ENCODE data around the gene OR2D2.
"Not testable (repeated sequence)": the region's sequence is repeated elsewhere in the genome, so short reads cannot be mapped to it uniquely, and the experiment has no call there.

OR2D2 gene

DNA sequence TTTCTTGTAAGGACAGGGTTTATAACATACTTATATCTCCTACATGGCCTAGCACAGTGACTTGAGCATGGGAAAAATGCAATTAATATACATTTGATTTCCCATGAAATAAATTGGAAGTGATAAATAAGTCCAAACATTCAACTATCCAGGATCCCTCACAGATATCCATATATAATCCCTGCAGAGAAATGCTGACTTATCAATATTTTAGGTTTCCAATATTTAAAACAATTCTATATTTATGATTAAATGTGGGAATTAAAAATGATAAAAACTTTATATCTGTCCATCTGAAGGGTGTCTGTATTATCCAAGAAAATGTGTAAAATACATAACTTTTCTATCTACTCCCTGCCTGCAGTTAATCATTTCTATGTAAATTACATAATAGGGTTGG is 9.5 kb downstream of the OR2D2 start:
- DNase-seq (ENCODE audit: low read depth in 2 of 2) = no peak

DNA sequence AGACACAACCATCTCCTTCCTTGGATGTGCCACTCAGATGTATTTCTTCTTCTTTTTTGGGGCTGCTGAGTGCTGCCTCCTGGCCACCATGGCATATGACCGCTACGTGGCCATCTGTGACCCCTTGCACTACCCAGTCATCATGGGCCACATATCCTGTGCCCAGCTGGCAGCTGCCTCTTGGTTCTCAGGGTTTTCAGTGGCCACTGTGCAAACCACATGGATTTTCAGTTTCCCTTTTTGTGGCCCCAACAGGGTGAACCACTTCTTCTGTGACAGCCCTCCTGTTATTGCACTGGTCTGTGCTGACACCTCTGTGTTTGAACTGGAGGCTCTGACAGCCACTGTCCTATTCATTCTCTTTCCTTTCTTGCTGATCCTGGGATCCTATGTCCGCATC is 15.4 kb downstream of the OR2D2 start:
- no peak for DNase-seq (ENCODE audit: low read depth in 2 of 2)

DNA sequence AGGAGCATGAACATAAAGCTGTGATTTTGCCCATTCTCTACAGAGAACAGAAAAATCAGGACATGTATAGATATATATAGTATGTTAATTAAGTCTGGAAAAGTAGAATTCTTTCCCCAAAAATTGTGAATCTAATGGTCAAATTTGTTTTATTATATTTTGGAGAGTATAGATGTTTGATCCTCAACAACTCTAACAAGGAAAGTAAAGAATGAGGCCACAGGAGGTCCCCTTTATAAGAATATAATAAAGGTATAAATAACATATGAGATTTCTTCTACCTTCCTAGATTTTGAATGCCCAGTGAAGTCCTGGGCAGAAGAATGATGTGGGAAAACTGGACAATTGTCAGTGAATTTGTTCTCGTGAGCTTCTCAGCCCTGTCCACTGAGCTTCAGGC is 16.0 kb downstream of the OR2D2 start, which contains the start of gene OR10A4:
Gene OR10A4, plus strand, starts transcription at position 301 of the 400 bp plus-strand sequence. Its CDS starts 23 bp downstream, at position 324.
- DNase-seq (ENCODE audit: low read depth in 2 of 2) = no peak

DNA sequence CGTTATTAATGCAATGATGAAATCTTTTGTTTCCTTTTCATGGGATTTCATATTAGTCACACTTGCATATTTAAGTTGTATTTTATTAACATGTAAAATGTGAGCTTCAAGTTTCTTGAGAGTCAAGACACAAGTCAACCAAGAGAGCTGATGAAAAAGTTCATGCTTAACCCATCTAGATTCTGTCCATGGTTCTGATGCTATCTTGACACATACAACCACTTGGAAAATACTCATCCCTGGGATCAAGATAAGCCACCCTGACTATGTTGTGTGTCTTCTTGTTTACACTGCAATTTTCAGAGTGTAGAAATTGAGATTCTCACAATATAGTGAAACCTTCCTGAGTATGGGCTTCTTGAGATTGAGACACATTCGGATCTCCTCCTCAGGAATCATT is 16.5 kb downstream of the OR2D2 start:
- no peak for DNase-seq (ENCODE audit: low read depth in 2 of 2)

DNA sequence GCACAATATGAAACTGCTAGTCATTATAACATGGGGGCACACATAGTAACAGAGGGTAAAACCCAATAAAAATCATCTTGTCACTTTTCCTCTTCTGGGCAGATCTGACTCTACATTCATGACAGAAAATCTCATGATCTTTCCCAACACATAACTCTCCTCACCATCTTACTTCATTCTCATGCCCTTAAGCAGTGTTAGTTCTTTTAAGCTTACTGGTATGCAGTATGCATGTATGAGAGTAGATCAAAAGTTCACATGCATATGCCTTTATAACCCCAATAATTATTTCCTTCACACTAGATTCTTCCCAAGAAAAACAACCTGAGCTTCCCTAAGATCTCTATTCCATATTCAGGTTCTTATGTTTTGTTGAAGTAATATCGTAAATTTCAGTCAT is 21.0 kb downstream of the OR2D2 start:
- DNase-seq (ENCODE audit: low read depth in 2 of 2) = no peak

DNA sequence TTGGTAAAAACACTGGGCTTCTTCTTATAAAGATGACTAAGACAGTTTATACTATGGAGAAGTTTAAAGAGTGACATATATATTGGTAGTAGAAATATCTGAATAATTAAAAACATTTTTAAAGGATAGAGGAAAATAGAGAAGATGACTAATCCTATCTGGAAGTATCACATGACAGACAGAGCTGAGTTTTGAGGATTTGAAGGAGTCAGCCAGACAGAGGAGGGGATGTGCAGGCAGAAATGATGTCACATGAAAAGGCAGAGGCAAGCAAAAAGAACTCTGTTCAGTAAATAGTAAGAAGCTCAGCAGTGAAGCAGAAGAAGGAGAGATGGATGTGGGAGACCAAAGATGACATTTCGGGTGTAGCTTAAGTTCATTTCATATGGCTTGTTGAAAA is 27.9 kb downstream of the OR2D2 start:
- DNase-seq (ENCODE audit: low read depth in 2 of 2) = peak; percentile 6 to 8

DNA sequence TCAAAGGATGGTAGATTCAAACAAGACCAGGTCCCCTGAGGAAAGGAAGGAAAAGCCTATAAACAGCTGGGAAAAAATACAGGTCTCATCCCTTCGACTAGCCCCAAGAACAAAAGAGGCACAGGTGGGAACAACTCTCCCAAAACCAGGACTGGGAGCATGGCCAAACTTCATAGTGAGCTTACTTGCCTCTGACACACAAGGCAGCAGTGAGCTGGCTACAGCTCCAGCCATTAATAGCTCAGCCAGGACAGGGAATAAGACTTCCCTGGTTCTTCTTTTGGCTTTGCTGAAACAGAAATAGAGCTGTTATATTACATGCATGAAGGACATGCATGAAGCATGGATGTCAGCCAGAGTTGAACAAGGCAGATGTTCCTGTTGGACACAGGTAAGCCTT is 29.3 kb downstream of the OR2D2 start, which contains the start of gene OR10A2:
Gene OR10A2, plus strand, starts transcription at position 97 of the 400 bp plus-strand sequence. CDS start 6,698 bp downstream, outside the sequence.
- DNase-seq (ENCODE audit: low read depth in 2 of 2) = no peak

DNA sequence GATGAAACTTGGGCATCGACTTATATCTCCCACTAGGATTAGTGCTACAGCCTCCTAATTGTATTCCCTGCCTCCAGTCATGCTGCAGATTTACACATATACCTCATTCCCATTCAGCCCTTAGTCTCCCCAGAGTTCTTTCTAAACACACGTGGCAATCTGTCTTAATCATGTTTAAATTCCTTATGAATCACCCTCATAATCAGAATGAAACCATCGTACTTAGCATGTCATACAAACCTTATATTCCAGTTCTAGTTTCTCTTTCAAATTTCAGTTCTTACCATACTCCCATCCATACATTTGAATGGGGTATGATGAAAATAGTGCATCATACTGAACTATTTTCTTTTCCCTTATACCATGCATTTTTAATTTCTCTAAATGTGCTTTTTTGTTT is 35.4 kb downstream of the OR2D2 start:
- no peak for DNase-seq (ENCODE audit: low read depth in 2 of 2)

DNA sequence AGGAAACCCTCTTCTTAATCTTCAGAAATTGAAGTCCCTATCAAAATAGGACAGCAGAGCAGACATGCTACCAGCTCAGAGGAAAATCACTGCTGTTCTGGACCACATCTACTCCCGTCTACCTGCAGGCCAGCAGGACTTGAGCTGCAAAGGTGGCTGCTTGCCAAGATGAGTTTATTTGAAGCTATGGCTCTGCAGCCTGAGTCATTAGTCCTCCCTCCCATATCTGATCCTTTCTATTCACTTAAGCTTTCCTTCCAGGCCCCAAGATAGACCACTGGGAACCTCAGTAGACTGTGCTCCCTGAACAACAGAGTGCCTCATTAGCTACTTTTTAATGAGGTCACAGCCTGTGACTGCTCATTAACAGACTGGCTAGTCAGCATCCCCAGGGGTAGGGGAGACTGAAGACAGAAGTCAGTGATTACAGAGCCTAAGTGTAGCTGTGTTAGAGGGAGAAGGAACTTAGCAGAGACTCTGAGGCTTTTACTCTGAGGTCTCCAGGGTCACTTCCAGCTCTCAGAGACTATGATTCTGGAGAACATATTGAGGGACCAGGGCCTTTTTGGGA is 36.2 kb downstream of the OR2D2 start:
- no peak for DNase-seq (ENCODE audit: low read depth in 2 of 2)

DNA sequence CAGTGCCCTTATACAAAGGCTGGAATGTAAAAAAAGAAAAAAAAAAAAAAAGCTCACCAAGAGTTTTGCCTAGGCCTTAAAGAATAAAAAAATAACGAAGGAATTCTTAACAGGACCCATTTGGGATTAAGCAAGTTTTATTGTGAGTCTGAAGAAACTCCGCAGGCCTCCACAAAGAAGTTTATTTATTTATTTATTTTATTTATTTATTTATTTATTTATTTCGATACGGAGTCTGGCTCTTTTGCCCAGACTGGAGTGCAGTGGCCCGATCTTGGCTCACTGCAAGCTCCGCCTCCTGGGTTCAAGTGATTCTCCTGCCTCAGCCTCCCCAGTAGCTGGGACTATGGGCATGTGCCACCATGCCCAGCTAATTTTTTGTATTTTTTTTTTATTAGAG is 37.5 kb downstream of the OR2D2 start:
- DNase-seq (ENCODE audit: low read depth in 2 of 2) = not testable (repeated sequence)

DNA sequence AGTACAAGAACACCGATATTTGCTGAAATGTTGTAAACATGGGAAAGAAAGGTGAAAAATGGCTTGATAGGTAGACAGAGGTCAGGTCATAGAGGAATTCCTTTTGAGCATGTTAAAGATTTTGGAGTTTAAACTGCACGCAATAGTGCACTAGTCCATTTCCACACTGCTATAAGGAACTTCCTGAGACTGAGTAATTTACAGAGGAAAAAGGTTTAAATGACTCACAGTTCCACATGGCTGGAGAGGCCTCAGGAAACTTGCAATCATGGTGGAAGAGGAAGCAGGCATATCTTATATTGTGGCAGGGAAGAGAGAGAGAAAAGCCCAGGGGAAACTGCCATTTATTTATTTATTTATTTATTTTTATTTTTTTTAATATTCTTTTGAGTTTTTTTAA is 41.8 kb downstream of the OR2D2 start:
- DNase-seq (ENCODE audit: low read depth in 2 of 2) = no peak

DNA sequence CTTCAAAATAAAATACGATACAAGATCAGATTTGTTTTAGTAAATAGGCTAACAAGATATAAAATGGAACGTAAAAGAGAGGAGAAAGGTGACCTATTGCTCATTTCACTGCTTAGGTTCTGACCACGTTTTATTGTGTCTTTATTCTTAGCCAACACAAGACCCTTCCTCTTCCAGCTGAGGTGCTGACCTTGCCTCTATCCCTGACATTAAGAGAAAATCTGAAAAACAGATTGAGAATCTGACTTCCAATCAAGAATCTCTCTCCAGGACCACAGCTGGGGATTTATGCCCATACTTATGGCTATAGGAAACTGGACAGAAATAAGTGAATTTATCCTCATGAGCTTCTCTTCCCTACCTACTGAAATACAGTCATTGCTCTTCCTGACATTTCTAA is 46.9 kb downstream of the OR2D2 start, which contains the start of gene OR10A5:
Gene OR10A5, plus strand, starts transcription at position 301 of the 400 bp plus-strand sequence. Its CDS starts 0 bp downstream, at position 301.
- DNase-seq (ENCODE audit: low read depth in 2 of 2) = no peak

DNA sequence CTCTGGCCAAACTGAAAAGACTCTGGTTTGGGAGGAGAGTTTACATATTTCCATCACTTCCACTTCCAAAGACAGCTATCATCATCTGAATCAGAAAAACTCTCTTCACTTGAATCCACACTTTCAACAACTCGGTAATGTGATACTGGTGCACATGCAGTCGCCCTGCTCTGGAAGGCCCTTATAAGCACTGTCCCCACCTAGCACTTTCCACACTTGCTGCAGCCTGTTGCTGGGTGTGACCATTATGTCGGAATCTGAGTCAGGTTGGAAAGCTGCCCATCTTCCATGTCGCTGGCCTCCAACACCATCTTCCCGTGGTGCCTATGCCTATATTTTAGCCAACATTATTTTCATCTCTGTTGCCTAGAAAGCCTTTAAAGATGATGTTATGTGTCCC is 47.9 kb downstream of the OR2D2 start:
- no peak for DNase-seq (ENCODE audit: low read depth in 2 of 2)

DNA sequence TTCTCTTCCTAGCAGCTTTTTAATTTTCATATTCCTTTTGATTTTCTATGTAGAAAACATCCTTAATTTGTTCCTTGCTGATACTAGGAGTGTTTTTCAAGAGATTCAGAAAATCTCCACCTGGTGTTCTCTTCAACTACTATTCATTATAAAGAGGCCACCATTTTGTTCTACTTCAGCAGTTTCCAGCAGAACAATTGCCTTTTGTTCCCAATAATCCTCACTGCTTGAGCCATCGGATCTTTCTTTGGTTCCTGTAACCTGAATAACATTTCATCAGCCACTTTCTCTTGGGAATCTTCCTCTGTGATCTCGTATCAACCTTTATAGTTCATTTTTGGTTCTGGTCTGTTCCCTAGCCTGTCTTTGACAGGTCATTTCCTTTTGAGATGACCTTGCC is 48.6 kb downstream of the OR2D2 start:
- no peak for DNase-seq (ENCODE audit: low read depth in 2 of 2)

DNA sequence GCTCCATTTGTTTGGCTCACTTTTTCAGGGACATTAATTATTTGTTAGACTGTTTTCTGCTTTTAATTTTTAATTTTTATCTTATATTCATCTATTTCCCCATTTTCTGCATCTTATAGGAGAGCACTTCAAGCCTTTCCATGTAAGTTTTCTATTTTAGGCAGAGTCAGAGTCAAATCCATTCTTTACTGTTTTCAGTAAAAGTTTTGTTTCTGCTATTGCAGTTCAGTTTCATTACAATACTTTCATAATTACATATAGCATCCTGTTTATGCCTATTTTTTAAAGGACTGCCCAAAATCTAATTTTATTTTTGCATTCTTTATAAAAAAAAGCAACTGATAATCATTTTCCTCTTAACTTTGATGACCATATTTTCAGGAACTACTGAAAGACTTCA is 50.6 kb downstream of the OR2D2 start:
- no peak for DNase-seq (ENCODE audit: low read depth in 2 of 2)

Data from fibroblast of skin of left biceps (primary cell).